Fibroblast of lung (primary cell): Measurements from ENCODE around the gene BCL2L12. TPM values are rescaled to one million over a fixed set of nuclear protein-coding genes. Genes with fewer than 3 reads are reported as not detected.

Experiments
- DNase-seq, 2 donors: peaks; one replicate each; pipeline versions ENCODE4 v3.0.0 to v3.0.0-alpha.2; 2010; ENCODE audit warnings: low read depth in 2 of 2
- H2AFZ ChIP-seq: 2 replicates; pipeline ENCODE4 v1.5.1; 2012; ENCODE audit warnings: low read length, control low read depth, inconsistent platforms
- H3K27ac ChIP-seq: 2 replicates; pipeline ENCODE4 v1.5.1; 2011; ENCODE audit warnings: low read length, control low read depth; ENCODE audit not compliant: insufficient read depth
- H3K27me3 ChIP-seq: 2 replicates; pipeline ENCODE4 v1.5.1; 2011; ENCODE audit warnings: mild to moderate bottlenecking, low read length; ENCODE audit not compliant: control insufficient read depth, insufficient read depth
- H3K36me3 ChIP-seq: 2 replicates; pipeline ENCODE4 v1.5.1; 2011; ENCODE audit warnings: low read length; ENCODE audit not compliant: control insufficient read depth, insufficient read depth
- H3K4me1 ChIP-seq: 2 replicates; pipeline ENCODE4 v1.5.1; 2011; ENCODE audit warnings: low read length; ENCODE audit not compliant: control insufficient read depth, insufficient read depth; ENCODE audit errors: extremely low read depth
- H3K4me2 ChIP-seq: 2 replicates; pipeline ENCODE4 v1.5.1; 2011; ENCODE audit warnings: low read length, control low read depth; ENCODE audit not compliant: insufficient read depth; ENCODE audit errors: extremely low read depth
- H3K4me3 ChIP-seq, 4 experiments: fragments of 200-600 bp in 1 of 4; sonication (generic) in 1 of 4; replicated peaks in 1 of 4; 2 replicates each; pipeline ENCODE4 v1.5.1; 2011 to 2016; ENCODE audit warnings: low read length in 4 of 4, low read depth in 3 of 4, mild to moderate bottlenecking in 3 of 4, control low read depth in 2 of 4, inconsistent platforms in 1 of 4, mixed read lengths in 1 of 4; ENCODE audit not compliant: insufficient read depth in 1 of 4; ENCODE audit errors: control extremely low read depth in 1 of 4
- H3K79me2 ChIP-seq: 2 replicates; pipeline ENCODE4 v1.5.1; 2012; ENCODE audit warnings: mild to moderate bottlenecking, low read length, inconsistent platforms; ENCODE audit not compliant: control insufficient read depth, insufficient read depth
- H3K9ac ChIP-seq: 2 replicates; pipeline ENCODE4 v1.5.1; 2011; ENCODE audit warnings: mild to moderate bottlenecking, low read length, control low read depth; ENCODE audit not compliant: insufficient read depth
- H3K9me3 ChIP-seq: 2 replicates; pipeline ENCODE4 v1.5.1; 2012; ENCODE audit warnings: low read depth, low read length; ENCODE audit not compliant: control insufficient read depth, insufficient read depth
- H4K20me1 ChIP-seq: 2 replicates; pipeline ENCODE4 v1.5.1; 2011; ENCODE audit warnings: low read length; ENCODE audit not compliant: control insufficient read depth, insufficient read depth; ENCODE audit errors: extremely low read depth
- CTCF ChIP-seq, 2 donors: IDR thresholded peaks in 1 of 2; conservative IDR thresholded peaks in 1 of 2; 1 replicate in 1 of 2; 2 replicates in 1 of 2; pipeline ENCODE4 v1.5.1; 2011 to 2012; ENCODE audit warnings: low read length in 2 of 2, control low read depth in 1 of 2, inconsistent platforms in 1 of 2, low read depth in 1 of 2, mild to moderate bottlenecking in 1 of 2
- EZH2 ChIP-seq: IDR thresholded peaks from 2 replicates; pipeline ENCODE4 v1.5.1; 2012; ENCODE audit warnings: low read length, control low read depth, mild to moderate bottlenecking; ENCODE audit errors: missing control alignments
- polyA plus RNA-seq, 2 donors: library from polyadenylated mRNA; depleted of rRNA in 1 of 2; stranded (reverse) in 1 of 2; unstranded in 1 of 2; fragments of >200 nt; gene quantifications; 2 replicates each; pipeline ENCODE4 v1.2.1, GENCODE V29; 2011 to 2012; ENCODE audit warnings: missing spikeins in 1 of 2
- total RNA-seq: library from RNA; depleted of rRNA; stranded (reverse); fragments of >200 nt; gene quantifications from 2 replicates; pipeline ENCODE4 v1.2.1, GENCODE V29; 2014

The BCL2L12 gene
- total and polyA plus RNA-seq, 2 donors (not counting 1 experiment from before 2014, with no cell fraction given), result 4.8 to 5.0 TPM

- Histone ChIP-seq H3K27ac (no peak overlapping the region), H2AFZ (no peak overlapping the region), H3K4me1 (no peaks in the 10 kb centered on the region), H3K4me2 (no peak overlapping the region), H3K27me3 (no peaks in the 10 kb centered on the region), H3K4me3 (no peak overlapping the region), H3K9me3 (no peaks in the 10 kb centered on the region), H3K36me3 (peaks cover 8% of the 10 kb centered on the region), H3K9ac (no peak overlapping the region), H4K20me1 (no peaks in the 10 kb centered on the region), H3K79me2 (no peaks in the 10 kb centered on the region)
- TF ChIP-seq EZH2, result no peak
- TF ChIP-seq CTCF (conservative IDR thresholded peaks at IDR 0.05 in 1 of 2, IDR thresholded peaks at IDR 0.05 in 1 of 2; ENCODE audit: low read depth in 1 of 2, low read length in 2 of 2), result no peak
- no peak for DNase-seq
Observed at GRCh38 chr19:49624967-49625910, 40.5 kb upstream of the BCL2L12 start.

- H3K9me3 ChIP-seq, result no peaks in the 10 kb centered on the region
- DNase-seq, result no peak
- TF ChIP-seq CTCF (conservative IDR thresholded peaks at IDR 0.05 in 1 of 2, IDR thresholded peaks at IDR 0.05 in 1 of 2; ENCODE audit: low read depth in 1 of 2, low read length in 2 of 2), result no peak
- TF ChIP-seq EZH2, result no peak
- H3K27ac ChIP-seq, result no peak overlapping the region
- H3K9ac ChIP-seq, result no peak overlapping the region
- peaks cover 7% of the 10 kb centered on the region for H3K36me3 ChIP-seq
- H4K20me1 ChIP-seq, result no peaks in the 10 kb centered on the region
- H3K4me2 ChIP-seq, result no peak overlapping the region
- H3K4me1 ChIP-seq, result no peaks in the 10 kb centered on the region
- no peaks in the 10 kb centered on the region for H3K27me3 ChIP-seq
- no peaks in the 10 kb centered on the region for H3K79me2 ChIP-seq
- no peak overlapping the region for H3K4me3 ChIP-seq
- H2AFZ ChIP-seq, result no peak overlapping the region
Observed at GRCh38 chr19:49626226-49626625, 39.5 kb upstream of the BCL2L12 start.

- Histone ChIP-seq H3K4me1 (no peaks in the 10 kb centered on the region), H2AFZ (no peak overlapping the region), H3K4me3 (no peak overlapping the region), H4K20me1 (no peaks in the 10 kb centered on the region), H3K4me2 (no peak overlapping the region), H3K27ac (no peak overlapping the region), H3K36me3 (peaks cover 3% of the 10 kb centered on the region), H3K79me2 (no peaks in the 10 kb centered on the region), H3K9me3 (no peaks in the 10 kb centered on the region), H3K9ac (no peak overlapping the region), H3K27me3 (no peaks in the 10 kb centered on the region)
- no peak for TF ChIP-seq CTCF (conservative IDR thresholded peaks at IDR 0.05 in 1 of 2, IDR thresholded peaks at IDR 0.05 in 1 of 2; ENCODE audit: low read depth in 1 of 2, low read length in 2 of 2)
- no peak for TF ChIP-seq EZH2
- no peak for DNase-seq
Observed at GRCh38 chr19:49629659-49630058, 36.1 kb upstream of the BCL2L12 start.
